CD4-positive, CD25-positive, alpha-beta regulatory T cell (primary cell): ENCODE data around the gene CASP10. TPM values are rescaled to one million over a fixed set of nuclear protein-coding genes. Genes with fewer than 3 reads are reported as not detected.

ENCODE experiments used
- ATAC-seq, 2 donors: fragments of 150-1000 bp; cut with Tn5 transposase; one replicate each; pipeline ENCODE4 v1.10.0; 2021; ENCODE audit warnings: low read depth in 2 of 2, moderate number of reproducible peaks in 2 of 2, moderate library complexity in 1 of 2
- DNase-seq, 3 donors: peaks; one replicate each; pipeline versions ENCODE4 v3.0.0 to v3.0.0-alpha.2; 2012 to 2022; ENCODE audit warnings: mixed read lengths in 1 of 3
- H3K27ac ChIP-seq: one replicate; pipeline ENCODE4 v1.7.0; 2013; ENCODE audit warnings: mild to moderate bottlenecking, low read length; ENCODE audit not compliant: insufficient read depth, poor library complexity, severe bottlenecking
- H3K27me3 ChIP-seq: one replicate; pipeline ENCODE4 v1.7.0; 2013; ENCODE audit warnings: low read length; ENCODE audit not compliant: control insufficient read depth, insufficient read depth
- H3K36me3 ChIP-seq: one replicate; pipeline ENCODE4 v1.7.0; 2013; ENCODE audit warnings: mild to moderate bottlenecking, low read length, moderate library complexity; ENCODE audit not compliant: control insufficient read depth, insufficient read depth
- H3K4me1 ChIP-seq: 2 replicates; pipeline ENCODE4 v1.7.0; 2013; ENCODE audit warnings: mild to moderate bottlenecking, low read length; ENCODE audit not compliant: insufficient read depth, control insufficient read depth, poor library complexity, severe bottlenecking
- H3K4me3 ChIP-seq: one replicate; pipeline ENCODE4 v1.7.0; 2013; ENCODE audit warnings: low read depth, mild to moderate bottlenecking, low read length, moderate library complexity
- H3K9me3 ChIP-seq, 2 experiments: 1 replicate in 1 of 2; 2 replicates in 1 of 2; pipeline ENCODE4 v1.7.0; 2013; ENCODE audit warnings: low read length in 2 of 2, mild to moderate bottlenecking in 1 of 2, moderate library complexity in 1 of 2; ENCODE audit not compliant: control insufficient read depth in 2 of 2
- H3K27ac Mint-ChIP-seq, 3 donors: one replicate each; pipeline ENCODE4 v1.8.0; 2020 to 2022; ENCODE audit warnings: mild to moderate bottlenecking in 3 of 3, mixed read lengths in 3 of 3, moderate library complexity in 2 of 3
- H3K27me3 Mint-ChIP-seq: one replicate; pipeline ENCODE4 v1.8.0; 2022; ENCODE audit warnings: mild to moderate bottlenecking, mixed read lengths
- H3K36me3 Mint-ChIP-seq: one replicate; pipeline ENCODE4 v1.8.0; 2020; ENCODE audit warnings: mixed read lengths
- H3K4me1 Mint-ChIP-seq, 4 donors: one replicate each; pipeline ENCODE4 v1.8.0; 2020 to 2022; ENCODE audit warnings: mixed read lengths in 4 of 4, mild to moderate bottlenecking in 1 of 4
- H3K4me3 Mint-ChIP-seq, 4 donors: one replicate each; pipeline ENCODE4 v1.8.0; 2020 to 2022; ENCODE audit warnings: mild to moderate bottlenecking in 4 of 4, mixed read lengths in 4 of 4, moderate library complexity in 3 of 4
- H3K9me3 Mint-ChIP-seq, 7 donors: one replicate each; pipeline ENCODE4 v1.8.0; 2020 to 2022; ENCODE audit warnings: mixed read lengths in 7 of 7, mild to moderate bottlenecking in 3 of 7, moderate library complexity in 2 of 7
- polyA plus RNA-seq, 4 donors: library from polyadenylated mRNA; unstranded; fragments of 300-500 nt; fragmentation: Illumina TruSeq; gene quantifications; one replicate each; pipeline ENCODE4 v1.2.3, GENCODE V29; 2021
- total RNA-seq: library from RNA; stranded (reverse); gene quantifications from one replicate; pipeline ENCODE4 v1.2.3, GENCODE V29; 2022

Gene CASP10
- total and polyA plus RNA-seq, 5 donors from 2014 or later: 4.4 to 15.1 (median 6.0) TPM

DNA sequence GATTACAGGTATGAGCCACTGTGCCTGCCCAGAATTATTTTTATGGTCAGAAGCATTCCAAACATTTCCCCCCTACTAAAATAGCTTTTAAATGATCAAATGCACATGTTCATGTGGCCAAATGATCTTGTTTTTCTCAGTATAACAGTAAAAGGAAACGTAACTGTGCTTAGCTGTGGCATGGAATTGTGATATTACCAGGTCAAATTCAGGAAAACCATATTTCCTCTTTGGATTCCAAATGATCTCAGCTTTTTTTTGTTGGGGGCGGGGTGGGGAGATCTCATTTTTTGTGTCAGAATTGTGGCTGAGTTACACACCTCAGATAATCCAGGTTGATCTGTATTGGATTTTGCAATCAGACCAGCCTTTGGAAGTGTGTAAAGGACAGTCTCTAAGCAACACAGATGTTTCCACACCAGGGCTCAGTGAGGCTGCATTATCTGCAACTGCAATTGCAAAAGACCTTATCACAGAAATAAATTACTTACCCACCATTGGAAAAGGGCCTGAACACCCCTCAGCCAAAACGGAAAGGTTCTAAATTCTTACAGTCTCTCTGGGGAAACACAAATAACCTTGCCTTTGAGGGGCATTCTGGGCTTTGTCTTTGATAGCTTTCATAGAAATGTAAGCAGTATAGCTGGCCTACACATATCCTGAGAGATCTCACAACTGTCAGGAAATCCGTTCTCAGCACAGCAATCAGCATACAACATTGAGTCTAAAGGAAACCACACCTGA, 8.4 kb downstream of the CASP10 start:
- peak; percentile 90 for ATAC-seq
- peak in 2 of 3 donors; percentile 59 to 85 for DNase-seq
- no peaks in the 10 kb centered on the region for H3K27me3 Mint-ChIP-seq
- Histone ChIP-seq H3K27me3 (no peaks in the 10 kb centered on the region), H3K4me3 (peak overlapping the region; percentile 75), H3K9me3 (no peaks in the 10 kb centered on the region), H3K36me3 (peaks cover 18% of the 10 kb centered on the region), H3K4me1 (peaks cover 68% of the 10 kb centered on the region), H3K27ac (peak overlapping the region; percentile 71)
- H3K4me1 Mint-ChIP-seq: peaks cover 24 to 90% (median 65%) of the 10 kb centered on the region in 4 donors
- H3K4me3 Mint-ChIP-seq: peak overlapping the region; percentile 51 to 76 (median 72)
- peak overlapping the region; percentile 86 to 95 (median 89) for H3K27ac Mint-ChIP-seq
- H3K9me3 Mint-ChIP-seq: peaks cover 0 to 2% (median 0%) of the 10 kb centered on the region in 7 donors
- peaks cover 27% of the 10 kb centered on the region for H3K36me3 Mint-ChIP-seq

DNA sequence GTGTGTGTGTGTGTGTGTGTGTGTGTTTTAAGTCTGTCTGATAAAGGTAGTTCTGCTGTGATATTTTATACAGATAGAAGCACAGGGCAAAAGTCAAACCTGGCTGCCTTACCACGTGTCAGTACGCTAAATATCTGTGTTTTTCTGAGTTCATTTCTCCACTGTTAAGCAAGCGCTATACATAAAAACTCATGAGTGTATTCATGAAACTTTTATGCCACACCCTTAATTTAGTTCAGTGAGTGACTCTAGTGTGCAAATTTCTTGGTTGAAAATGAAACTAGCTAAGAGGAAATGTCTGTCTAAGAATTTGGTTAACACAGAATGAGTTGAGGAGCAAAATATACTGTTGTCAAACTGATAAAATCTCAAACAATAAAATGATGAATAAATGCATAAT, 11.2 kb downstream of the CASP10 start:
- H3K4me3 ChIP-seq: peak overlapping the region; percentile 73
- H3K27ac ChIP-seq: peak overlapping the region; percentile 66

GRCh38 chr2:201195331-201195730, 12.4 kb downstream of the CASP10 start:
- ATAC-seq (no peak), DNase-seq (no peak)
- Histone ChIP-seq H3K4me3 (no peak overlapping the region), H3K9me3 (no peaks in the 10 kb centered on the region), H3K4me1 (peaks cover 53% of the 10 kb centered on the region), H3K27ac (no peak overlapping the region), H3K27me3 (no peaks in the 10 kb centered on the region), H3K36me3 (peaks cover 12% of the 10 kb centered on the region)
- Mint-ChIP-seq H3K4me1 (peaks cover 28 to 65% (median 52%) of the 10 kb centered on the region in 4 donors), H3K27me3 (no peaks in the 10 kb centered on the region), H3K4me3 (peak overlapping the region in 1 of 4 donors; percentile 46), H3K27ac (peak overlapping the region; percentile 74 to 96 (median 89)), H3K9me3 (peaks cover 0 to 4% (median 0%) of the 10 kb centered on the region in 7 donors), H3K36me3 (peaks cover 32% of the 10 kb centered on the region)

More for the DNA sequence above, 11.2 kb downstream of the CASP10 start:
- peak overlapping the region; percentile 87 to 96 (median 89) for H3K27ac Mint-ChIP-seq
- Histone ChIP-seq H3K27me3 (no peaks in the 10 kb centered on the region), H3K4me1 (peaks cover 57% of the 10 kb centered on the region), H3K9me3 (no peaks in the 10 kb centered on the region), H3K36me3 (peaks cover 12% of the 10 kb centered on the region)
- H3K4me1 Mint-ChIP-seq: peaks cover 24 to 76% (median 56%) of the 10 kb centered on the region in 4 donors
- peak overlapping the region; percentile 70 to 85 (median 76) for H3K4me3 Mint-ChIP-seq
- DNase-seq: peak in 2 of 3 donors; percentile 55 to 87
- H3K27me3 Mint-ChIP-seq: no peaks in the 10 kb centered on the region
- peaks cover 26% of the 10 kb centered on the region for H3K36me3 Mint-ChIP-seq
- H3K9me3 Mint-ChIP-seq: peaks cover 0 to 2% (median 0%) of the 10 kb centered on the region in 7 donors
- ATAC-seq: peak; percentile 71 to 72

DNA sequence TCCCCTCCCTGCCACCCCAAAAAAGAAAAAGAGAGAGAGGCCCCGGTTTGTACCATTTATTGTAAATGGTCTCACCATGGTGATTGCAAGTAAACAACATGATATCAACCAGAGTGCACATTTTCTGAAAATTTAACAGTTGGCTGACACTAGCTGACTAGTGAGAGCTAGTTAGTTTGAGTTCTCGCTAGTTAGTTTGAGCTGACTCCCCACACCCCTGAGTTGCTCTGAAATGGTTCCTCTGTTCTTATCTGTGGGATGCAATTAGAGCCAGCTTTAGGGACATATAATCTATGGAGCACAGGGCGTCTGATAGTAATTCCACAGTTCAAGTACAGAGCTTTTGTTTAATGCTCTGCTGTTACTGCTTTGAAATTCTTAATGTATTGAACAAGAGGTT, 13.1 kb downstream of the CASP10 start:
- Histone ChIP-seq H3K27me3 (no peaks in the 10 kb centered on the region), H3K4me1 (peaks cover 47% of the 10 kb centered on the region), H3K36me3 (peaks cover 12% of the 10 kb centered on the region), H3K4me3 (no peak overlapping the region), H3K9me3 (no peaks in the 10 kb centered on the region), H3K27ac (no peak overlapping the region)
- DNase-seq (no peak), ATAC-seq (no peak)
- H3K9me3 Mint-ChIP-seq: peaks cover 0 to 4% (median 0%) of the 10 kb centered on the region in 7 donors
- H3K4me1 Mint-ChIP-seq: peaks cover 28 to 61% (median 49%) of the 10 kb centered on the region in 4 donors
- no peaks in the 10 kb centered on the region for H3K27me3 Mint-ChIP-seq
- H3K27ac Mint-ChIP-seq: peak overlapping the region in 2 of 3 donors; percentile 74 to 89
- no peak overlapping the region for H3K4me3 Mint-ChIP-seq
- peaks cover 34% of the 10 kb centered on the region for H3K36me3 Mint-ChIP-seq

DNA sequence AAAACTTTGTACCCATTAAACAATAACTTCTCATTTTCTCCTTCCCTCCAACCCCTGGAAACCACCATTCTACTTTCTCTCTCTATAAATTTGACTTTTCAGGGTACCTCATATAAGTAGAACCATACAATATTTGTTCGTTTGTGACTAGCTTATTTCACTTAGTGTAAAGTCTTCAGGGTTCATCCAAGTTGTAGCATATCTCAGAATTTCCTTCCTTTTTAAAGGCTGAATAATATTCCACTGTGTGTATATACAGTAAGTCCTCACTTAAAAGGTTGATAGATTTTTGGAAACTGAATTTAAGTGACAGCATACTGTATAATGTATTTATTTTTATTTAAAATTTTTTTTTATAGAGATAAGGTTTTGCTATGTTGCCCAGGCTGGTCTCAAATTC, 13.9 kb downstream of the CASP10 start:
- Histone ChIP-seq H3K9me3 (no peaks in the 10 kb centered on the region), H3K36me3 (peaks cover 12% of the 10 kb centered on the region), H3K27me3 (no peaks in the 10 kb centered on the region), H3K4me3 (no peak overlapping the region), H3K27ac (no peak overlapping the region), H3K4me1 (peaks cover 39% of the 10 kb centered on the region)
- Mint-ChIP-seq H3K9me3 (peaks cover 0 to 4% (median 0%) of the 10 kb centered on the region in 7 donors), H3K4me3 (no peak overlapping the region), H3K36me3 (peaks cover 34% of the 10 kb centered on the region), H3K27ac (peak overlapping the region in 2 of 3 donors; percentile 45 to 89), H3K27me3 (no peaks in the 10 kb centered on the region), H3K4me1 (peaks cover 21 to 53% (median 42%) of the 10 kb centered on the region in 4 donors)
- ATAC-seq: no peak
- DNase-seq: no peak

GRCh38 chr2:201197781-201198180, 14.8 kb downstream of the CASP10 start:
- Histone ChIP-seq H3K4me1 (peaks cover 29% of the 10 kb centered on the region), H3K9me3 (no peaks in the 10 kb centered on the region), H3K27me3 (no peaks in the 10 kb centered on the region), H3K4me3 (no peak overlapping the region), H3K36me3 (peaks cover 12% of the 10 kb centered on the region), H3K27ac (no peak overlapping the region)
- no peak for DNase-seq
- H3K36me3 Mint-ChIP-seq: peaks cover 36% of the 10 kb centered on the region
- H3K9me3 Mint-ChIP-seq: peaks cover 0 to 4% (median 0%) of the 10 kb centered on the region in 7 donors
- no peak overlapping the region for H3K4me3 Mint-ChIP-seq
- peak overlapping the region in 2 of 3 donors; percentile 31 to 32 for H3K27ac Mint-ChIP-seq
- ATAC-seq: no peak
- H3K27me3 Mint-ChIP-seq: no peaks in the 10 kb centered on the region
- peaks cover 17 to 43% (median 34%) of the 10 kb centered on the region in 4 donors for H3K4me1 Mint-ChIP-seq

- Histone ChIP-seq H3K27ac (no peak overlapping the region), H3K4me3 (no peak overlapping the region), H3K9me3 (no peaks in the 10 kb centered on the region), H3K27me3 (no peaks in the 10 kb centered on the region), H3K4me1 (peaks cover 9% of the 10 kb centered on the region), H3K36me3 (peaks cover 19% of the 10 kb centered on the region)
- DNase-seq: no peak
- no peaks in the 10 kb centered on the region for H3K27me3 Mint-ChIP-seq
- H3K9me3 Mint-ChIP-seq: peaks cover 0 to 4% (median 0%) of the 10 kb centered on the region in 7 donors
- H3K36me3 Mint-ChIP-seq: peaks cover 35% of the 10 kb centered on the region
- no peak overlapping the region for H3K27ac Mint-ChIP-seq
- no peak for ATAC-seq
- peaks cover 9 to 29% (median 18%) of the 10 kb centered on the region in 4 donors for H3K4me1 Mint-ChIP-seq
- peak overlapping the region in 1 of 4 donors; percentile 63 for H3K4me3 Mint-ChIP-seq
Observed at GRCh38 chr2:201199847-201200246, 16.9 kb downstream of the CASP10 start.
